ENCODE measurements around the gene LRP3. TPM values are rescaled to one million over a fixed set of nuclear protein-coding genes. Genes with fewer than 3 reads are reported as not detected.
"Not testable (repeated sequence)": the region's sequence is repeated elsewhere in the genome, so short reads cannot be mapped to it uniquely, and the experiment has no call there.

The LRP3 gene
- total and polyA plus RNA-seq, 8 donors: 18.1 to 33.5 (median 25.2) TPM

DNA sequence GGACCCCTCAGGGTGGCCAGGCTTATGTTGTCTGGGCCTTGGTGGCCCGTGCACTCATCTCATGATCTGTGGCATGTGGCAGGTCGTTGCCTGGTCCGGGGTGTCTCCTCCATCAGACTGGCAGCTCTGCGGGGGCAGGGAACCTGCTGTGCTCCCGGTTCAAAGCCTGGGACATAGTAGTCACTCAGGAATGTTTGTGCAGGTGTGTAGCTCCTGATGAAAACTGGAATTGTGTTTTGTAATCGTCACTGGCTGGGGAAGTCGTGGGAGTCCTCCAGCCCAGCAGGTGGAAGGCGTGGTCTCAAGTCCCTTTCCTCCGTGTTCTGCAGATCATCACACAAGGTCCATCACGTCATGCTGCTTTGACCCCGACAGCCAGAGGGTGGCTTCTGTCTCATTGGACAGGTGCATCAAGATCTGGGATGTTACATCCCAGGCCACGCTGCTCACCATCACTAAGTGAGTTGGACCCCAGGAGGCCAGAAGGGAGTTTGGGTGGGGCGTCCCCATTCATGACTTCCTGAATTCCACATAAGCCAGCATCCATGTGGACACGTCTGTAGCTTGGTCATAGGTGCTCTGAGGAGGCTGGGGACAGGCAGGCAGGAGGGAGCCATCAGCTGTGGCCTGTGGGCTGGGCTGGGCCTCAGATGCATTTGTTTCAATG, 43.1 kb upstream of the LRP3 start:
- Histone ChIP-seq H3K9me3 (no peaks in the 10 kb centered on the region), H3K27me3 (no peaks in the 10 kb centered on the region), H3K4me1 (peaks cover 0 to 20% of the 10 kb centered on the region in 2 donors), H3K36me3 (no peaks in the 10 kb centered on the region), H3K27ac (no peak overlapping the region), H3K4me3 (no peak overlapping the region)
- TF ChIP-seq, protein P1, sequence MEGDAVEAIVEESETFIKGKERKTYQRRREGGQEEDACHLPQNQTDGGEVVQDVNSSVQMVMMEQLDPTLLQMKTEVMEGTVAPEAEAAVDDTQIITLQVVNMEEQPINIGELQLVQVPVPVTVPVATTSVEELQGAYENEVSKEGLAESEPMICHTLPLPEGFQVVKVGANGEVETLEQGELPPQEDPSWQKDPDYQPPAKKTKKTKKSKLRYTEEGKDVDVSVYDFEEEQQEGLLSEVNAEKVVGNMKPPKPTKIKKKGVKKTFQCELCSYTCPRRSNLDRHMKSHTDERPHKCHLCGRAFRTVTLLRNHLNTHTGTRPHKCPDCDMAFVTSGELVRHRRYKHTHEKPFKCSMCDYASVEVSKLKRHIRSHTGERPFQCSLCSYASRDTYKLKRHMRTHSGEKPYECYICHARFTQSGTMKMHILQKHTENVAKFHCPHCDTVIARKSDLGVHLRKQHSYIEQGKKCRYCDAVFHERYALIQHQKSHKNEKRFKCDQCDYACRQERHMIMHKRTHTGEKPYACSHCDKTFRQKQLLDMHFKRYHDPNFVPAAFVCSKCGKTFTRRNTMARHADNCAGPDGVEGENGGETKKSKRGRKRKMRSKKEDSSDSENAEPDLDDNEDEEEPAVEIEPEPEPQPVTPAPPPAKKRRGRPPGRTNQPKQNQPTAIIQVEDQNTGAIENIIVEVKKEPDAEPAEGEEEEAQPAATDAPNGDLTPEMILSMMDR (IDR thresholded peaks at IDR 0.05): no peak
- intact Hi-C loops (cut with DNase I): no loop called here
- ATAC-seq (no peak), DNase-seq (no peak)

- no peak overlapping the region for H3K4me3 ChIP-seq
- peak in 1 of 4 donors; percentile 44 for DNase-seq
- ATAC-seq: no peak
- H3K36me3 ChIP-seq: no peaks in the 10 kb centered on the region
- no peaks in the 10 kb centered on the region for H3K9me3 ChIP-seq
- peaks cover 0 to 23% of the 10 kb centered on the region in 2 donors for H3K4me1 ChIP-seq
- TF ChIP-seq, protein P1 (IDR thresholded peaks at IDR 0.05): no peak
- H3K27me3 ChIP-seq: no peaks in the 10 kb centered on the region
- intact Hi-C loops (cut with DNase I): no loop called here
- peak overlapping the region in 1 of 2 donors; percentile 6 for H3K27ac ChIP-seq
Observed at GRCh38 chr19:33152176-33152575, 42.0 kb upstream of the LRP3 start.

- DNase-seq; intact Hi-C loops (cut with DNase I); H3K27me3 ChIP-seq; ATAC-seq; H3K36me3 ChIP-seq; H3K4me3 ChIP-seq; H3K9me3 ChIP-seq: not testable (repeated sequence)
- H3K4me1 ChIP-seq: peaks cover 0 to 23% of the 10 kb centered on the region in 2 donors
- H3K27ac ChIP-seq: peak overlapping the region in 1 of 2 donors; percentile 6
Observed at GRCh38 chr19:33152625-33153024, 41.5 kb upstream of the LRP3 start.

DNA sequence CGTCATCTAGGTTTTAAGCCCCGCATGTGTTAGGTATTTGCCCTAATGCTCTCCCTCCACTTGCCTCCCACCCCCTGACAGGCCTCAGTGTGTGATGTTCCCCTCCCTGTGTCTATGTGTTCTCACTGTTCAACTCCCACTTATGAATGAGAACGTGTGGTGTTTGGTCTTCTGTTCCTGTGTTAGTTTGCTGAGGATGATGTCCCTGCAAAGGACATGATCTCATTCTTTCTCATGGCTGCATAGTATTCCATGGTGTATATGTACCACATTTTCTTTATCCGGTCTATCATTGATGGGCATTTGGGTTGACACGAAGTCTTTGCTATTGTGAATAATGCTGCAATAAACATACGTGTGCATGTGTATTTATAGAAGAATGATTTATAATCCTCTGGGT, 39.8 kb upstream of the LRP3 start:
- ATAC-seq; H3K27me3 ChIP-seq; H3K4me3 ChIP-seq; intact Hi-C loops (cut with DNase I); DNase-seq; H3K36me3 ChIP-seq; H3K27ac ChIP-seq; H3K9me3 ChIP-seq: not testable (repeated sequence)
- peaks cover 0 to 33% of the 10 kb centered on the region in 2 donors for H3K4me1 ChIP-seq

GRCh38 chr19:33156334-33156733, 37.8 kb upstream of the LRP3 start:
- H3K9me3 ChIP-seq: no peaks in the 10 kb centered on the region
- DNase-seq (no peak), ATAC-seq (no peak)
- H3K4me3 ChIP-seq: no peak overlapping the region
- no peak overlapping the region for H3K27ac ChIP-seq
- H3K27me3 ChIP-seq: no peaks in the 10 kb centered on the region
- peaks cover 0 to 47% of the 10 kb centered on the region in 2 donors for H3K4me1 ChIP-seq
- H3K36me3 ChIP-seq: no peaks in the 10 kb centered on the region
- TF ChIP-seq, protein P1 (IDR thresholded peaks at IDR 0.05): no peak
- intact Hi-C loops (cut with DNase I): no loop called here

- peak overlapping the region in 1 of 2 donors; percentile 45 for H3K27ac ChIP-seq
- ATAC-seq (no peak), DNase-seq (peak in 1 of 4 donors; percentile 73)
- no peaks in the 10 kb centered on the region for H3K27me3 ChIP-seq
- H3K36me3 ChIP-seq: no peaks in the 10 kb centered on the region
- peaks cover 0 to 43% of the 10 kb centered on the region in 2 donors for H3K4me1 ChIP-seq
- H3K9me3 ChIP-seq: no peaks in the 10 kb centered on the region
- H3K4me3 ChIP-seq: no peak overlapping the region
- TF ChIP-seq, protein P1 (IDR thresholded peaks at IDR 0.05): no peak
- intact Hi-C loops (cut with DNase I): no loop called here
Observed at GRCh38 chr19:33157906-33158305, 36.2 kb upstream of the LRP3 start.

Measured in left lung (tissue), 10 donors.